Measurements from ENCODE around the gene RPS5. TPM values are rescaled to one million over a fixed set of nuclear protein-coding genes. Genes with fewer than 3 reads are reported as not detected.

The RPS5 gene
- total RNA-seq, 1 donor from 2014 or later: 571 TPM

- Mint-ChIP-seq H3K4me1 (ENCODE audit: low read depth, unreplicated experiment) (no peaks in the 10 kb centered on the region), H3K36me3 (ENCODE audit: unreplicated experiment) (no peaks in the 10 kb centered on the region), H3K9me3 (ENCODE audit: unreplicated experiment) (peaks cover 8% of the 10 kb centered on the region), H3K27ac (ENCODE audit: unreplicated experiment) (no peak overlapping the region), H3K4me3 (ENCODE audit: unreplicated experiment) (no peak overlapping the region), H3K27me3 (ENCODE audit: unreplicated experiment) (peaks cover 8% of the 10 kb centered on the region)
- TF ChIP-seq CTCF (IDR thresholded peaks at IDR 0.05; ENCODE audit: partially characterized antibody, unreplicated experiment): no peak
- no peak for DNase-seq
Observed at GRCh38 chr19:58393725-58394033, 6.6 kb downstream of the RPS5 start.

- peak overlapping the region; percentile 23 for H3K27ac Mint-ChIP-seq (ENCODE audit: unreplicated experiment)
- no peaks in the 10 kb centered on the region for H3K4me1 Mint-ChIP-seq (ENCODE audit: low read depth, unreplicated experiment)
- DNase-seq: no peak
- H3K4me3 Mint-ChIP-seq (ENCODE audit: unreplicated experiment): no peak overlapping the region
- H3K36me3 Mint-ChIP-seq (ENCODE audit: unreplicated experiment): no peaks in the 10 kb centered on the region
- peaks cover 8% of the 10 kb centered on the region for H3K27me3 Mint-ChIP-seq (ENCODE audit: unreplicated experiment)
- TF ChIP-seq CTCF (IDR thresholded peaks at IDR 0.05; ENCODE audit: partially characterized antibody, unreplicated experiment): no peak
- H3K9me3 Mint-ChIP-seq (ENCODE audit: unreplicated experiment): peaks cover 12% of the 10 kb centered on the region
Observed at GRCh38 chr19:58394821-58395219, 7.8 kb downstream of the RPS5 start.

- peaks cover 13% of the 10 kb centered on the region for H3K9me3 Mint-ChIP-seq (ENCODE audit: unreplicated experiment)
- no peak within 1 kb of the TSS for H3K4me3 Mint-ChIP-seq (ENCODE audit: unreplicated experiment)
- TF ChIP-seq CTCF (IDR thresholded peaks at IDR 0.05; ENCODE audit: partially characterized antibody, unreplicated experiment): no peak
- H3K27ac Mint-ChIP-seq (ENCODE audit: unreplicated experiment): peak within 1 kb of the TSS; percentile 23
- DNase-seq: no peak
- H3K27me3 Mint-ChIP-seq (ENCODE audit: unreplicated experiment): peaks cover 8% of the 10 kb centered on the region
- H3K36me3 Mint-ChIP-seq (ENCODE audit: unreplicated experiment): no peaks in the 10 kb centered on the region
- H3K4me1 Mint-ChIP-seq (ENCODE audit: low read depth, unreplicated experiment): no peaks in the 10 kb centered on the region
Observed at GRCh38 chr19:58395220-58395978, 8.3 kb downstream of the RPS5 start, which contains the start of gene RNF225. Gene RNF225, plus strand, starts transcription at chr19:58395656. Its CDS starts 434 bp downstream, at chr19:58396090.

GRCh38 chr19:58395979-58396627, 9.0 kb downstream of the RPS5 start:
- Mint-ChIP-seq H3K27ac (ENCODE audit: unreplicated experiment) (no peak overlapping the region), H3K4me3 (ENCODE audit: unreplicated experiment) (no peak overlapping the region), H3K9me3 (ENCODE audit: unreplicated experiment) (peaks cover 13% of the 10 kb centered on the region), H3K4me1 (ENCODE audit: low read depth, unreplicated experiment) (no peaks in the 10 kb centered on the region), H3K27me3 (ENCODE audit: unreplicated experiment) (peaks cover 8% of the 10 kb centered on the region), H3K36me3 (ENCODE audit: unreplicated experiment) (no peaks in the 10 kb centered on the region)
- TF ChIP-seq CTCF (IDR thresholded peaks at IDR 0.05; ENCODE audit: partially characterized antibody, unreplicated experiment): no peak
- no peak for DNase-seq

Data from glutamatergic neuron (in vitro differentiated cells).